ENCODE data around the gene ATG5. TPM values are rescaled to one million over a fixed set of nuclear protein-coding genes. Genes with fewer than 3 reads are reported as not detected.

Gene ATG5
- total RNA-seq, 1 experiment from 2014 or later: 26.9 TPM

- peak; percentile 54 to 65 for DNase-seq
- H3K4me1 Mint-ChIP-seq (ENCODE audit: low read depth, unreplicated experiment): peaks cover 21% of the 10 kb centered on the region
- no peaks in the 10 kb centered on the region for H3K9me3 Mint-ChIP-seq (ENCODE audit: unreplicated experiment)
- H3K27me3 ChIP-seq (replicated peaks; ENCODE audit: control insufficient read depth, insufficient read depth, low read length): no peaks in the 10 kb centered on the region
- intact Hi-C loops (cut with micrococcal nuclease; ENCODE audit: unreplicated experiment): loop anchor here (1.0 to 2.0 kb wide), 5 partner anchors 133 to 793 kb away; partner anchors contain the start of gene PRDM1
- peaks cover 6% of the 10 kb centered on the region; the same call in 1 of the 2 replicates for H3K4me1 ChIP-seq
- no peak overlapping the region for H3K4me3 Mint-ChIP-seq (ENCODE audit: unreplicated experiment)
- H3K4me3 ChIP-seq (ENCODE audit: low read depth, low read length): no peak overlapping the region
- no peak overlapping the region for H3K27ac Mint-ChIP-seq (ENCODE audit: unreplicated experiment)
- no peaks in the 10 kb centered on the region for H3K36me3 ChIP-seq (ENCODE audit: control insufficient read depth, insufficient read depth, low read length)
- BruUV-seq (replicated peaks): no TSS peak
- TF ChIP-seq CTCF (IDR thresholded peaks at IDR 0.05; ENCODE audit: insufficient read depth in 1 of 2, low read depth in 1 of 2, low read length in 1 of 2, severe bottlenecking in 1 of 2, unreplicated experiment in 1 of 2): peak; percentile 52 to 56
- no peaks in the 10 kb centered on the region for H3K36me3 Mint-ChIP-seq (ENCODE audit: insufficient read depth, unreplicated experiment)
- H3K27me3 Mint-ChIP-seq (ENCODE audit: insufficient read depth, unreplicated experiment): no peaks in the 10 kb centered on the region
- no peaks in the 10 kb centered on the region for H3K9me3 ChIP-seq
- ChIA-PET CTCF (interaction anchor here (1.0 to 1.3 kb wide), 4 partner anchors 82 to 792 kb away, joined by 3 to 7 read pairs (median 4); no protein-coding TSS in a partner anchor), POLR2A (no interaction called here)
Observed at GRCh38 chr6:106223300-106223930, 102.1 kb downstream of the ATG5 start.

- Mint-ChIP-seq H3K27me3 (ENCODE audit: insufficient read depth, unreplicated experiment) (no peaks in the 10 kb centered on the region), H3K9me3 (ENCODE audit: unreplicated experiment) (no peaks in the 10 kb centered on the region), H3K4me3 (ENCODE audit: unreplicated experiment) (no peak overlapping the region), H3K4me1 (ENCODE audit: low read depth, unreplicated experiment) (peaks cover 8% of the 10 kb centered on the region), H3K36me3 (ENCODE audit: insufficient read depth, unreplicated experiment) (no peaks in the 10 kb centered on the region), H3K27ac (ENCODE audit: unreplicated experiment) (no peak overlapping the region)
- TF ChIP-seq CTCF (IDR thresholded peaks at IDR 0.05; ENCODE audit: insufficient read depth in 1 of 2, low read depth in 1 of 2, low read length in 1 of 2, severe bottlenecking in 1 of 2, unreplicated experiment in 1 of 2): no peak
- CTCF ChIA-PET: no interaction called here
- H3K27me3 ChIP-seq (replicated peaks; ENCODE audit: control insufficient read depth, insufficient read depth, low read length): no peaks in the 10 kb centered on the region
- no peak overlapping the region for H3K4me3 ChIP-seq (ENCODE audit: low read depth, low read length)
- H3K36me3 ChIP-seq (ENCODE audit: control insufficient read depth, insufficient read depth, low read length): no peaks in the 10 kb centered on the region
- no peak for DNase-seq
- BruUV-seq (replicated peaks): no TSS peak
- POLR2A ChIA-PET: no interaction called here
- H3K4me1 ChIP-seq: peaks cover 2% of the 10 kb centered on the region; the same call in 1 of the 2 replicates
- H3K9me3 ChIP-seq: no peaks in the 10 kb centered on the region
- intact Hi-C loops (cut with micrococcal nuclease; ENCODE audit: unreplicated experiment): no loop called here
Observed at GRCh38 chr6:106220485-106220884, 105.1 kb downstream of the ATG5 start.

GRCh38 chr6:106216527-106216926 is 109.0 kb downstream of the ATG5 start:
- Mint-ChIP-seq H3K4me3 (ENCODE audit: unreplicated experiment) (no peak overlapping the region), H3K27me3 (ENCODE audit: insufficient read depth, unreplicated experiment) (no peaks in the 10 kb centered on the region), H3K4me1 (ENCODE audit: low read depth, unreplicated experiment) (no peaks in the 10 kb centered on the region), H3K36me3 (ENCODE audit: insufficient read depth, unreplicated experiment) (no peaks in the 10 kb centered on the region), H3K27ac (ENCODE audit: unreplicated experiment) (no peak overlapping the region), H3K9me3 (ENCODE audit: unreplicated experiment) (no peaks in the 10 kb centered on the region)
- H3K4me1 ChIP-seq: no peaks in the 10 kb centered on the region
- POLR2A ChIA-PET: no interaction called here
- H3K9me3 ChIP-seq: no peaks in the 10 kb centered on the region
- no peak for DNase-seq
- TF ChIP-seq CTCF (IDR thresholded peaks at IDR 0.05; ENCODE audit: insufficient read depth in 1 of 2, low read depth in 1 of 2, low read length in 1 of 2, severe bottlenecking in 1 of 2, unreplicated experiment in 1 of 2): no peak
- CTCF ChIA-PET: no interaction called here
- H3K36me3 ChIP-seq (ENCODE audit: control insufficient read depth, insufficient read depth, low read length): no peaks in the 10 kb centered on the region
- H3K4me3 ChIP-seq (ENCODE audit: low read depth, low read length): no peak overlapping the region
- intact Hi-C loops (cut with micrococcal nuclease; ENCODE audit: unreplicated experiment): no loop called here
- no peaks in the 10 kb centered on the region for H3K27me3 ChIP-seq (replicated peaks; ENCODE audit: control insufficient read depth, insufficient read depth, low read length)
- no TSS peak for BruUV-seq (replicated peaks)

Data from Caco-2 (cell line).